ENCODE data around the gene HDAC11.

- TF ChIP-seq CTCF (IDR thresholded peaks at IDR 0.05) (no peak), POLR2A (IDR thresholded peaks at IDR 0.05) (no peak)
Observed at GRCh38 chr3:13520326-13520880, 40.3 kb downstream of the HDAC11 start.

Measured in prostate gland (tissue), 2 donors.